GM21737 (cell line): ENCODE data around the gene RRH.
A peak's percentile ranks its signal among the peaks of the same experiment; 100 is the strongest.
"Not testable (repeated sequence)": the region's sequence is repeated elsewhere in the genome, so short reads cannot be mapped to it uniquely, and the experiment has no call there.

ENCODE experiments used
- ATAC-seq: cut with Tn5 transposase; IDR thresholded peaks from one replicate; pipeline ENCODE4 v1.9.1; 2021; ENCODE audit warnings: mild to moderate bottlenecking, moderate library complexity; ENCODE audit not compliant: unreplicated experiment

The RRH gene

GRCh38 chr4:109836985-109837384 lies 9.2 kb downstream of the RRH start:
- ATAC-seq = no peak

DNA sequence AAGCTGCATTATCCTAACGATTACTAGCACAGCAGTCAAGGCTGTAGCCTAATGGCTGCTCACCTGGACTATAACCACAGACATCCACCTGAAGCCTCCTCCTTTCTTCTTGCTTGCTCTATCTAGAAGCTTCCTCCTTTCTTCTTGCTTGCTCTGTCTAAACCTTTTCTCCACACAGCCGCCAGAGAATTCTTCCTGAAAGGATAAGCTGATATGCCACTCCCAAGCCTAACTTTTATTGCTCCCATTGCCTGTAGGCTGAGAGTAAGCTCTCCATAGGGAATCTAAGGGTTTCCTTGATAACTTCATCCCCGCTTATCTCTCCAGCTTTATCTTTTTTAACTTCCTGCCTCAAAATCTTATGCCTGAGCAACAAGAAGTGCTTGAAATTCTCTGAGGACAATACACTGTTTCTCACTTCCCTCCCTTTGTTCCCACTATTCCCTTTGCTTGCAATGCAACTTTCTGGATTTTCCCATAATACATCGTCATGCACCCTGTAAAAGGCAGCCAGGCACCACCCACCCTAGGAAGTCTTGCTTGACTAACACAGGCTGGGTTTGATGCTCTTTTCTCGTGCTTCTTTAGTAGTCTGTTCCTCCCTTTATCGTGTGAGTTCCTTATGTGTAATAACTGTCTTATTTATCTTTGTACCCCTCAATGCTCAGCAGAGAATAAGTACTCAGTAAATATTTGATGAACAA lies 18.8 kb downstream of the RRH start:
- no peak for ATAC-seq

DNA sequence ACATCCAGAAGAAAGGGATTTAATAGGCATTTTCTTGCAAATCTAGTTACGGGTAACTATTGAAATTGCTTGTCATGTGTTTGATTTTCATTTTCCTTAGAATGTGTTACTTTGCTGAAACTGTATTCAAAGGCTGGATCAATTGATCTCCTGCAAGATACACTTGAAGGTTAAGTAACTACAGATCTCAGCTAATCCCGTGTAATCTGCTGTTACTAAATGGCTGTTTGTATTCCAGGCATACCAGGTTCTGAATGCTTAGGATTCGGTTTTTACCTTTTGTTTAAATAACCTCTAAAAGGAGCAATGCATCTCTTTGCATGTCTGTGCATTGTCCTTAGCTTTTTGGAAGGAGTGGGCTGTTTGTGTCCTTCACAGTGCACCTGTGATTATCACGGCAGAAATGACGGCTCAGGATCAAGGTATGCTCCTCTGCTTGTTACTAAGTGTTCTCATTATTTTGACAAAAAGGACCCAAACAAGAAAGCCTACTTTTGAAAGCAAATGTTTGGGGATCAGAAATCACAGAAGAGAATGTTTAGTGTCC lies 20.2 kb downstream of the RRH start, which contains the start of gene LRIT3:
Gene LRIT3, plus strand, starts transcription at position 212 of the 547 bp plus-strand sequence. Its CDS starts 95 bp downstream, at position 307.
- ATAC-seq = no peak

GRCh38 chr4:109848501-109848900 lies 20.7 kb downstream of the RRH start:
- no peak for ATAC-seq

DNA sequence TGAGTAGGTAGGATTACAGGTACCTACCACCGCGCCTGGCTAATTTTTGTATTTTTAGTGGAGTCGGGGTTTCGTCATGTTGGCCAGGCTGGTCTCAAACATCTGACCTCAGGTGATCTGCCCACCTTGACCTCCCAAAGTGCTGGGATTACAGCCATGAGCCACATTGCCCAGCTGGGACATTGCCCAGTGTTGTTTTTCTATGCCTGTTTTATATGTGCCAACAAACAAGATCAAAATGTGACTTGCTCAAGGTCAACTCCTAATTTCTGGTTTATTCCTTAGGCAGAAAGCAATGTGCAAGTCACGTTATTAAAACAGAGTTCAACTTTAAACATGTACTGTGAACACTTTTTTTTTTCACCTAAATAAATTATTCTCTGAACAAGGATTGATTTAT lies 22.8 kb downstream of the RRH start:
- no peak for ATAC-seq

- ATAC-seq = not testable (repeated sequence)
Observed at GRCh38 chr4:109859426-109860300, 31.9 kb downstream of the RRH start.

GRCh38 chr4:109861271-109861670 lies 33.5 kb downstream of the RRH start:
- ATAC-seq = no peak

DNA sequence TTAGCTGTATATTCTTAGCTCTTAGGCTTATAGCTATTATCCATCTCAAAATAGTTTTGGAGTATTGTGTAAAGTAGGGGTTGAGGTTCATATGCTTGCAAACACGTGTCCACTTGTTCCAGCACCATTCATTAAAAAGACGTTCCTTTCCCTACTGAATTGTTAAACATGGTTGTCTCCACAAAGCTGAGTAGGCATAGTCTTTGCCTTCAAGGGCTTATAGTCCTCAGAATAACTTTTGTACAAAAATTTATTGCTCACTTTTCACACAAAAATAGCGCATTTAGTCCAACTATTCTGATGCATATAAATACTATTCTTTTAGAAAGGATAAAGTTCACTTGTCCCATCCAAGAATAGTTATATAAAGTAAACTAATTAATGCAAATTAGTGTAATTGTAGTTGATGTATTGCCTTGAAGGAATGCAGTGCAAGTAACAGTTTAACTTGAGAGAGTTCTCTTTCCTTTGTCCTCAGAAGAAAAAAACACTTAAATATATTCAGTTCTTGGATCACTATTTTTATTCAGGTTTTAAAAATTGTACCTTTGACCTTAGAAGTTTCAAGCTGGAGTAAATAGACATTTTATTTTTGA lies 34.2 kb downstream of the RRH start:
- no peak for ATAC-seq

DNA sequence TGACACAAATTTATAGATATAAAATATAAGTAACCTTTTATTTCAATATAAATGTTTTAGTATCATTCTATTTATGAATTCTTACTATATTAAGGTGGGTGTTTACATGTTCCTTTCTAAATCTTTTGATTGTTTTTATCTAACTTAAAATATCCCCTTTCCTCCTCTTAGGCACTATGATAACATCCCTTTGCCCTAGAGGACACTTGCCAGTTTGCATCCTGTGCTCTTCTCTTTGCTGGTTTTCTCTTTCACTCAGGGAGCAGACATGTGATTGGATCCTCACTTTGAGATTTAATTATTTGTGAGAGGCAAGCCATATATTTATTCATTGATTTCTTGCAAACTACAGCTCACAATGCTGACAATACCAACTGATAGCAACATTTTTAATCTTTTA lies 36.4 kb downstream of the RRH start:
- no peak for ATAC-seq

- no peak for ATAC-seq
Observed at GRCh38 chr4:109870061-109870460, 42.3 kb downstream of the RRH start.

DNA sequence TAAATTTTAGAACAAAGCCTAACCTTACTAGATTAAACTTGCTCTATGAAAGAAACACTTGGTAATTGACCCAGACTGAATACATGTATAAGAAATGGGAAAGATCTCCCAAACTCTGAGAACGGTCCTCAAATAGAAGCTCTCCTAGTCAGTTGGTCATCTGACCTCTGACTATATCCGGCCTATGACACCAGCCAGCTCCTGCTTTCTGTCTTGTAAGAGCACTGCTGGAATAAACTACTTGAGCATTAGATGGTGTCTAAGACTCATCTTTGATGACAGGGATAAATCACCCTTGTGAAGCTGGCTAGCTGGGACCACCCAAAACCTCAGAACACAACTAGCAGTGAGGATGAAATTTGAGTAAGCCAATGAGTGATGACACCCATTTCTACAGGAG lies 44.3 kb downstream of the RRH start:
- no peak for ATAC-seq

DNA sequence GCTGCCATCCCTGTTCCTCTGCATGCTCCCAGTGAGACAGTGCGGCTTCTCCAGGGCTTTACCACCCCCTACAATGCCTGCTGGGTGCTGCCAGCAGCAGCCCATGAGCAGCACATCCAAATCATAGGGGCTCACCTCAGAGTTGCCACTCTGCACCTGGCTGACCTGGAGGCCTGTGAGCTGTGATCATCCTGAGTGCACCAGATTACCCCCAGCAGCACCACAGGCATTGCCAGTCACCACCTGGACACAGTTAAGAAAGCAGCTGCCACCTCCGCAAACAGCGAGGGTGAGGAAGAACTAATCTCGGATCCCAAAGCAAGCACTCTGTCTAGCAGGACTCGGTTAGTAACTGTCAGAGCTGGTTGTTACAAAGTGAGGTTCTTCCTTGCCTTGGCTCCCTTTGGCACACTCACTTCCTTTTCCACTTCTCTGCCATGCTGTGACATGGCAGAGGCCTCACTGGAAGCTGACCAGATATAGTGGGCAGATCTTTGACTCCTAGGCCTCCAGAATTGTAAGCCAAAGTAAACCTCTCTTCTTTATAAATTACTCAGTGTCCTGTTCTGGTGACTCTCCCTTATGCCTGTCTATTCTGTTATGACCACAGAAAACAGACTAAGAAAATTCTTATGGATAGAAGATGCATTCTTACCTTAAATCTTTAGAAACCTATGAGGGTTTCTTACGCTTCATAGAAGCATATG lies 45.3 kb downstream of the RRH start:
- ATAC-seq = no peak

DNA sequence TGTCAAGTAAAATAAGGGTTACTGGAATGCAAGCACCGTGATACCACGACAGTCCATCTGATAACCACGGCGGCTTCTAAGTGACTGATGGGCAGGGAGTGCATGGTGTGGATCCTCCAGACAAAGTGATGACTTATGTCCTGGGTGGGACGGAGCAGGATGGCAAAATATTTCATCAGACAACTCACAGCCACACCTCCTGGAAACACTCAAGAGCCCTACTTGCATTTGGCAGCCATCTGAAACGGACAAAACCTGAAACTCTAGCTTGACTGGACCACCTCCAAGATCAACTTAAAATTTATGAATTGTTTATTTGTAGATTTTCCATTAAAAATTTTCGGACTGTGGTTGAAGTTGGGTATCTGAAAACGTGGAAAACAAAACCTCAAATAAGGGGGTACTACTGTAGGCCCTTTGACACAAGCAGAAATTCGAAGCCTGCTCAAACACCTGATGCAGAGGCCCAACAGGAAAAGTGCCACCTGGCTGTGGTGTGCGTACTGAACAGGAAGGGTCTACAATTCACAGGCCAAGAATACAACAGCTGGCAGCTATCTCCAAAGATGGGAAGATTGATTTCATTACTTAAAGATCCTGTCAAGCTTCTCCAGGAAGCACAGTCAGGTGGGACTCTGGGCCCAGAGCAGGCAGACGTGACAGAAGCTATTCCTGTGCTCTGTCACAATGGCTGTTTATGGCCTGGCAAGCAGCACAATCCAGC lies 46.2 kb downstream of the RRH start:
- no peak for ATAC-seq

DNA sequence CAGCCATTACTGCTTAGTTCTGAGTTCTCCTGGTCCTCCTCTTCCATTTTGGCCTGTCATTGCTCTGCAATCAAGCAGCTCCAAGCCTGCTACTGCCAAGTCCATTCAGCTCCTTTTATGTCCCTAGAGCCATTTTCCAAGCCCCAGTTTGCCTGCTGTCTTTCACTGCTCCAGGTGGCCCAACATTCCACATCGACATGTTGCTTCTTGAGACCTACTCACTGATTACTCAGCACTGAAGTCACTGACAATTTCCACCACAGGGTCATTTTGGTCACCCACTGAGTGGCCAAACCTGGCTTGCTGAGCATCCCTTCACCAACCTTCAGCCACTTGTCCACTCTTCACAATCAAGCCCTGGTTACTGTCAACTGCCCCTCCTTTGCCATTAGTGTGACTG lies 47.3 kb downstream of the RRH start:
- ATAC-seq = no peak

- ATAC-seq = not testable (repeated sequence)
Observed at GRCh38 chr4:109875553-109875952, 47.8 kb downstream of the RRH start.

GRCh38 chr4:109876634-109877265 lies 49.0 kb downstream of the RRH start:
- ATAC-seq = no peak

GRCh38 chr4:109877400-109877799 lies 49.6 kb downstream of the RRH start:
- ATAC-seq = peak; percentile 79

DNA sequence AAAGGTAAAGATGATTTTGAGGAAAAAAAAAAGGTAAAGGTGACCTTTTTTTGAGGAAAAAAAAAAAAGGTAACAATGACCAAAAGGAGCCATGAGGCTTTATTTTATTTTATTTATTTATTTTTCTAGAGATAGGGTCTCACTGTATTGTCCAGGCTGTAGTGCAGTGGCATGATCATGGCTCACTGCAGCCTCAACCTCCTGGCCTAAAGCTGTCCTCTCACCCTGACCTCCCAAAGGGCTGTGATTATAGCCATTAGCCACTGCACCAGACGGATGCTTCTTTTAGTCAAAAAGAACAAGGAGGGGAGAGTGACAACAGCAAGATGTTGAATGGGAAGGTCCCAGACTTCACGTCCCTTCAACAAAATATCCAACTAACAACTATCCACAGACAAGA lies 50.6 kb downstream of the RRH start:
- no peak for ATAC-seq

DNA sequence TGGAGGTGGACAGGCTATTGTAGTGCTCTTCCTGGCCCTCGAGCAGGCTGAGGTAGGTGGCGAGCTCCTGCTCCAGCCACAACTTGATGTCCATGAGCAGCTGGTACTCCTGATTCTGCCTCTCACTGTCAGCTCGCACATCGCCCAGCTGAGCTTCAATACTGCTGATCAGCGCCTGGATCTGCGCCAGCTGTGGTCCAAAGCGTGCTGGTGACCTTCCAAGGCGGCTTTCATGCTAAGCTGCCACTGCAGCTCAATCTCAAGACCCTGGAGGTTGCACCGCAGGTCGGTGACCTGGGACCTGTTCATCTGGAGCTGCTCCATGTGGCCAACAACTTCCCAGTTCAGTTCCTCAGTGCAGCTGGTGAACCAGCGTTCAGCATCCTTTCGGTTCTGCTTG lies 51.3 kb downstream of the RRH start:
- ATAC-seq = no peak
